Parathyroid adenoma (tissue), 2 donors: Measurements from ENCODE around the gene JAM3.

Experiments
- H2AFZ ChIP-seq: fragments of 300-600 bp; sonication (generic); one replicate; pipeline ENCODE4 v1.7.0; 2017; ENCODE audit warnings: antibody characterized with exemption, mild to moderate bottlenecking
- H3K27ac ChIP-seq: fragments of 300-600 bp; sonication (generic); one replicate; pipeline ENCODE4 v1.7.0; 2017
- H3K27me3 ChIP-seq: fragments of 300-600 bp; sonication (generic); one replicate; pipeline ENCODE4 v1.7.0; 2017; ENCODE audit warnings: low read length; ENCODE audit not compliant: control insufficient read depth, insufficient read depth
- H3K36me3 ChIP-seq: fragments of 300-600 bp; sonication (generic); one replicate; pipeline ENCODE4 v1.7.0; 2017; ENCODE audit warnings: low read length; ENCODE audit not compliant: control insufficient read depth, insufficient read depth
- H3K4me1 ChIP-seq: fragments of 300-600 bp; sonication (generic); one replicate; pipeline ENCODE4 v1.7.0; 2017; ENCODE audit warnings: control low read depth
- H3K4me2 ChIP-seq: fragments of 300-600 bp; sonication (generic); one replicate; pipeline ENCODE4 v1.7.0; 2017; ENCODE audit warnings: low read length
- H3K4me3 ChIP-seq: fragments of 300-600 bp; sonication (generic); one replicate; pipeline ENCODE4 v1.7.0; 2017; ENCODE audit warnings: low read depth, low read length
- H3K79me2 ChIP-seq: fragments of 300-600 bp; sonication (generic); one replicate; pipeline ENCODE4 v1.7.0; 2017; ENCODE audit warnings: control low read depth
- H3K9ac ChIP-seq: fragments of 300-600 bp; sonication (generic); one replicate; pipeline ENCODE4 v1.7.0; 2017; ENCODE audit warnings: mild to moderate bottlenecking
- H3K9me3 ChIP-seq: fragments of 300-600 bp; sonication (generic); one replicate; pipeline ENCODE4 v1.7.0; 2017; ENCODE audit warnings: low read length; ENCODE audit not compliant: control insufficient read depth
- TF ChIP-seq, protein P1 (sequence below): fragments of 300-600 bp; sonication (generic); IDR thresholded peaks from one replicate; pipeline ENCODE4 v1.7.0; 2017; ENCODE audit warnings: antibody characterized with exemption, mild to moderate bottlenecking
- donor health status: primary hyperparathyroidism.

JAM3 gene

DNA sequence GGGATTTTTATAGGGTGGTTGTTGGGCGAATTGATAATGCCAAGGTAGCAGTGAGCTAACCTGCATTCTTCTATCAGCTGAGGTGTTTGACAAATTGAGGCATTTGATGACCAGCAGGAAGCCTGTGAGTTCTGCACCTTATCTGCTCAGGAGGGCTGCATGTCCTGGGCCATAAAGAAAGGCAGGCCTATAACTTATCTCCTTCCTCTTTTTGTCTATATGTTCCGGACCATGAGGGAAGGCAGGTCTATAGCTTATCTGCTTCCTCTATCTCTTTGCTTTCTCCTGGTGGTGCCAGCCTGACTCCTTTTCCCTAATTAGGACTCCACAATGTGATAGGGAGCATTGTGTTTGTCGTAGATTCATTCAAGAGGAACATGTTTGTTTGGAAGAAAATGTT lies 8.6 kb upstream of the JAM3 start:
- H3K4me2 ChIP-seq = no peak overlapping the region

DNA sequence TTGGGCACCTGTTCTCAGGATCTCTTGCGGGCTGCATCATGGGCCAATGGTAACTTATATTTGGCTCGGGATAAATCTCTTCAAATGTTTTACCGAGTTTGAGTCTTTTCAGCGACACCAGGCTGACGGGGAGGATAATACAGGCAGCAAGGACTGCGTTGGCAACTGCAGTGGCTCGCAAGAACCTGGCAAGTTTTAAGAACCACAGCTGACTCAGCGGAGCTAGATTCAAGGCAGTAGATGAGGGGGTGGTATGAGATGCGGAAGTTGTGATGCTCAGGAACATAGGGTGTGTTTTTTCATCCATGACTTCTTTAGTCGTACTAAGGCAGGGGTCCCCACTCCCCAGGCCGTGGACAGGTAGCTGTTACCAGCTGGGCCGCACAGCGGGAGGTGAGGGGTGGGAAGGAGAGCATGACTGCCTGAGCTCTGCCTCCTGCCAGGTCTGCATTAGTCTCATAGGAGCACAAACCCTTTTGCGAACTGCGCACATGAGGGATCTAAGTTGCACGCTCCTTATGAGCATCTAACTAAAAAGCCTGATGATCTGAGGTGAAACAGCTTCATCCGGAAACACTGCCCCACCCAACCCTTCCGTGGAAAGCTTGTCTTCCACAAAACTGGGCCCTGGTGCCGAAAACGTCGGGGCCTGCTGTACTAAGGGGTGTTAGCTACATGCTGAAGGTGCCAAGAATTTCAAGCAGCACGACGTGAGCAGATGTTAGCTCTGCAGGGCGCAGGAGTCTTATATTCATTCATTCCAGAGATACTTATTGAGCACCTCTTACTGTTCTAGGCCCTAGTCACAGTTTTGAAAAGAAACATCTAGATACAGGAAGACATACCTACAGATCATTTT lies 6.4 kb upstream of the JAM3 start:
- H3K79me2 ChIP-seq = no peaks in the 10 kb centered on the region
- H3K4me3 ChIP-seq = no peak overlapping the region
- no peaks in the 10 kb centered on the region for H3K4me1 ChIP-seq
- no peak overlapping the region for H3K9ac ChIP-seq
- no peaks in the 10 kb centered on the region for H3K36me3 ChIP-seq
- H2AFZ ChIP-seq = no peak overlapping the region
- H3K27ac ChIP-seq = no peak overlapping the region
- H3K4me2 ChIP-seq = no peak overlapping the region
- H3K9me3 ChIP-seq = no peaks in the 10 kb centered on the region
- TF ChIP-seq, protein P1, sequence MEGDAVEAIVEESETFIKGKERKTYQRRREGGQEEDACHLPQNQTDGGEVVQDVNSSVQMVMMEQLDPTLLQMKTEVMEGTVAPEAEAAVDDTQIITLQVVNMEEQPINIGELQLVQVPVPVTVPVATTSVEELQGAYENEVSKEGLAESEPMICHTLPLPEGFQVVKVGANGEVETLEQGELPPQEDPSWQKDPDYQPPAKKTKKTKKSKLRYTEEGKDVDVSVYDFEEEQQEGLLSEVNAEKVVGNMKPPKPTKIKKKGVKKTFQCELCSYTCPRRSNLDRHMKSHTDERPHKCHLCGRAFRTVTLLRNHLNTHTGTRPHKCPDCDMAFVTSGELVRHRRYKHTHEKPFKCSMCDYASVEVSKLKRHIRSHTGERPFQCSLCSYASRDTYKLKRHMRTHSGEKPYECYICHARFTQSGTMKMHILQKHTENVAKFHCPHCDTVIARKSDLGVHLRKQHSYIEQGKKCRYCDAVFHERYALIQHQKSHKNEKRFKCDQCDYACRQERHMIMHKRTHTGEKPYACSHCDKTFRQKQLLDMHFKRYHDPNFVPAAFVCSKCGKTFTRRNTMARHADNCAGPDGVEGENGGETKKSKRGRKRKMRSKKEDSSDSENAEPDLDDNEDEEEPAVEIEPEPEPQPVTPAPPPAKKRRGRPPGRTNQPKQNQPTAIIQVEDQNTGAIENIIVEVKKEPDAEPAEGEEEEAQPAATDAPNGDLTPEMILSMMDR = no peak
- H3K27me3 ChIP-seq = no peaks in the 10 kb centered on the region

More for the DNA sequence above, 8.6 kb upstream of the JAM3 start:
- H2AFZ ChIP-seq = no peak overlapping the region
- H3K4me3 ChIP-seq = no peak overlapping the region
- no peaks in the 10 kb centered on the region for H3K27me3 ChIP-seq
- no peak overlapping the region for H3K9ac ChIP-seq
- no peaks in the 10 kb centered on the region for H3K9me3 ChIP-seq
- H3K4me1 ChIP-seq = no peaks in the 10 kb centered on the region
- no peak overlapping the region for H3K27ac ChIP-seq
- H3K36me3 ChIP-seq = no peaks in the 10 kb centered on the region
- no peaks in the 10 kb centered on the region for H3K79me2 ChIP-seq
- TF ChIP-seq, protein P1 = no peak

DNA sequence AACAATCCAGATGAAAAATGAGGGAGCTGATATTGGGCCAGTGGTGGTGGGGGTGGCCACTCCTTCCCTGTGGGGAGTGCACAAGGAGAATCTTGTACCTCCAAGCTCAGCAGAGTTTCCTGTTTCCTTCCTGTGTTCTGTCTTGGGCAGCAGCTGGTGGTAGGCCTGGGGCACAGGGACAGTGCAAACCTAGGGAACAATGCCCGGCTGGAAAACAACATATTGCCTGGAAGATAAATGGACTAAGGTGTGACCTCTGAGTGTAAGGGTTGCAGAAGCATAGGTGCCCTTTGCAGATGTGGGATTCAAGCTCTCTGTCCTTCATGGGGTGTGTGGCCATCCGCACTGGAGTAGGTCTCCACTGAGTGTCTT lies 5.8 kb upstream of the JAM3 start:
- H3K27ac ChIP-seq = no peak overlapping the region
- TF ChIP-seq, protein P1 = no peak
- no peak overlapping the region for H3K9ac ChIP-seq
- H3K36me3 ChIP-seq = no peaks in the 10 kb centered on the region
- no peak overlapping the region for H3K4me2 ChIP-seq
- H3K4me3 ChIP-seq = no peak overlapping the region
- no peaks in the 10 kb centered on the region for H3K4me1 ChIP-seq
- H3K79me2 ChIP-seq = no peaks in the 10 kb centered on the region
- no peaks in the 10 kb centered on the region for H3K27me3 ChIP-seq
- H2AFZ ChIP-seq = no peak overlapping the region
- no peaks in the 10 kb centered on the region for H3K9me3 ChIP-seq

DNA sequence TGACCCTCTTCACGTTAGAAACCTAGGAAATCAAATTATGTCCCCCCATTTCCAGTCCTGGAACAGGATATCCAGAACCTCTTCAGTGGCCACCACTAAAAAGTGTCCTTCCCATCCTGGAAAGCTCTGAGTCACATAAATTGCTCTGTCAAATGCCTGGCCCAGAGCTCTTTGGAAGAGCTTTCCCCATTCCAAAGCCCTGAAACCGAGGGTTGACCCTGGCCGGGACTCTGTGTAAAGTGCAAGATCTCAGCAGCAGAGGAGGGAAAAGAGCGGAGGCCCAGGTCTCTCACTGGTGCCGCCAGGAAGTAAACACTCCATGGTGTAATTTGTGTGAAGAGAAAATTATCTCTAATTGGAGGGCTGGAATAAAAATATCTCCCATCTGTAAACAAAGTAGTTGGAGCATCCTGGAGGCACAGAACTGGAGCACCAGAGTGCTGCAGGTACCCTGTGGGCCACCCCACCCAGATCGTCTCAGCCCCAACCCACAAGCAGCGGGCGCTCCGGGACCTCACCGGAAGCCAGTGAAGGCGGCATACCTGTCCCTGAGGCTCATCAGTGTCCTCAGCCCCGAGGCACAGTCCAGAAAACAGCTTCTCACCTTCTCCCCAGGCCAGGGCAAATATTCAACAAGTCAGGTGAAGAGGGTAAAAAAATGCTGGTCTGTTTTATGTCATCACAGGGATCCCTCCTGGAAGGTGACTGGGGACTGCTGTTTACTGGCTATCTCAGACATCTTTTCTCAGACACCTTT lies 4.7 kb upstream of the JAM3 start:
- Histone ChIP-seq H3K4me2 (no peak overlapping the region), H3K4me3 (no peak overlapping the region), H3K9me3 (no peaks in the 10 kb centered on the region), H3K79me2 (no peaks in the 10 kb centered on the region), H3K4me1 (no peaks in the 10 kb centered on the region), H2AFZ (no peak overlapping the region), H3K27me3 (no peaks in the 10 kb centered on the region), H3K27ac (no peak overlapping the region), H3K9ac (no peak overlapping the region), H3K36me3 (no peaks in the 10 kb centered on the region)
- TF ChIP-seq, protein P1 = no peak
